Activated CD8-positive, alpha-beta T cell treated with anti-CD3 and anti-CD28 coated beads for 36 hours (primary cell): ENCODE measurements around the gene STRADA. TPM values are rescaled to one million over a fixed set of nuclear protein-coding genes. Genes with fewer than 3 reads are reported as not detected.

Experiments
- ATAC-seq: fragments of 200-7000 bp; cut with Tn5 transposase; one replicate; pipeline ENCODE4 v1.10.0; 2021; ENCODE audit warnings: mild to moderate bottlenecking, moderate library complexity
- CTCF ChIA-PET: fragments of 350-600 bp; sonication (Branson Sonifier 250); formaldehyde crosslinking; loops from one replicate; lab custom pipeline; 2021; ENCODE audit warnings: antibody characterized with exemption; lab: Charles Lee
- POLR2A ChIA-PET: fragments of 350-600 bp; sonication (Branson Sonifier 250); formaldehyde crosslinking; loops from one replicate; lab custom pipeline; 2021; ENCODE audit warnings: antibody characterized with exemption; lab: Charles Lee
- DNase-seq: peaks from one replicate; pipeline ENCODE4 v3.0.0-alpha.2; 2020
- H3K27ac Mint-ChIP-seq: one replicate; pipeline ENCODE4 v1.8.0; 2021; ENCODE audit warnings: mild to moderate bottlenecking, mixed read lengths
- H3K27me3 Mint-ChIP-seq: one replicate; pipeline ENCODE4 v1.8.0; 2021; ENCODE audit warnings: mixed read lengths
- H3K36me3 Mint-ChIP-seq: one replicate; pipeline ENCODE4 v1.8.0; 2021; ENCODE audit warnings: low read depth, mixed read lengths
- H3K4me1 Mint-ChIP-seq: one replicate; pipeline ENCODE4 v1.8.0; 2021; ENCODE audit warnings: low read depth, mixed read lengths
- H3K4me3 Mint-ChIP-seq: one replicate; pipeline ENCODE4 v1.8.0; 2021; ENCODE audit warnings: mild to moderate bottlenecking, moderate library complexity, mixed read lengths
- H3K9me3 Mint-ChIP-seq: one replicate; pipeline ENCODE4 v1.8.0; 2021; ENCODE audit warnings: mixed read lengths
- CTCF ChIP-seq: fragments of 200-600 bp; IDR thresholded peaks from one replicate; pipeline ENCODE4 v1.8.0; 2022; ENCODE audit warnings: antibody characterized with exemption, mild to moderate bottlenecking
- intact Hi-C: fragments of 100-400 bp; cut with micrococcal nuclease; formaldehyde crosslinking; loops from one replicate; pipeline ENCODE4 v1.10.0; 2022
- total RNA-seq, 2 experiments: library from RNA; stranded (reverse); gene quantifications; one replicate each; pipeline ENCODE4 v1.2.3, GENCODE V29; 2021

STRADA gene
- total RNA-seq, 2 experiments from 2014 or later, result 44.8 to 48.8 TPM

- no peaks in the 10 kb centered on the region for H3K27me3 Mint-ChIP-seq
- H3K4me1 Mint-ChIP-seq, result peaks cover 19% of the 10 kb centered on the region
- ChIA-PET POLR2A (interaction anchor here (1.2 to 3.1 kb wide), 2 partner anchors 9 to 13 kb away, joined by 3 to 10 read pairs; no protein-coding TSS in a partner anchor), CTCF (interaction anchor here (1.0 to 1.8 kb wide), 4 partner anchors 13 to 78 kb away, joined by 3 to 4 read pairs (median 4); no protein-coding TSS in a partner anchor)
- H3K9me3 Mint-ChIP-seq, result no peaks in the 10 kb centered on the region
- H3K4me3 Mint-ChIP-seq, result no peak overlapping the region
- H3K36me3 Mint-ChIP-seq, result peaks cover 9% of the 10 kb centered on the region
- intact Hi-C loops, result no loop called here
- no peak for ATAC-seq
- TF ChIP-seq CTCF, result no peak
- no peak for DNase-seq
- H3K27ac Mint-ChIP-seq, result peak overlapping the region; percentile 82
These were observed 56.0 kb downstream of the STRADA start for GRCh38 chr17:63685578-63685977.

- Mint-ChIP-seq H3K36me3 (peaks cover 7% of the 10 kb centered on the region), H3K4me1 (peaks cover 19% of the 10 kb centered on the region), H3K27me3 (no peaks in the 10 kb centered on the region), H3K9me3 (no peaks in the 10 kb centered on the region), H3K4me3 (no peak overlapping the region), H3K27ac (peak overlapping the region; percentile 34)
- DNase-seq, result no peak
- ATAC-seq, result no peak
- POLR2A ChIA-PET, result interaction anchor here (1.2 to 3.1 kb wide), 2 partner anchors 10 to 14 kb away, joined by 3 to 10 read pairs; no protein-coding TSS in a partner anchor
- intact Hi-C loops, result no loop called here
- TF ChIP-seq CTCF, result no peak
- CTCF ChIA-PET, result interaction anchor here (1.0 to 1.8 kb wide), 4 partner anchors 14 to 77 kb away, joined by 3 to 4 read pairs (median 4); no protein-coding TSS in a partner anchor
These were observed 56.6 kb downstream of the STRADA start for GRCh38 chr17:63685041-63685440.

- peak overlapping the region; percentile 32 for H3K27ac Mint-ChIP-seq
These were observed 58.6 kb downstream of the STRADA start for GRCh38 chr17:63682981-63683380.

GRCh38 chr17:63682441-63682840 is 59.2 kb downstream of the STRADA start:
- no peak for TF ChIP-seq CTCF
- CTCF ChIA-PET, result interaction anchor here (1.0 to 1.9 kb wide), 7 partner anchors 11 to 257 kb away, joined by 3 to 5 read pairs (median 3); no protein-coding TSS in a partner anchor
- Mint-ChIP-seq H3K4me3 (no peak overlapping the region), H3K27me3 (no peaks in the 10 kb centered on the region), H3K4me1 (peaks cover 15% of the 10 kb centered on the region), H3K27ac (no peak overlapping the region), H3K36me3 (peaks cover 7% of the 10 kb centered on the region), H3K9me3 (no peaks in the 10 kb centered on the region)
- no peak for ATAC-seq
- no peak for DNase-seq
- POLR2A ChIA-PET, result interaction anchor here (0.8 to 1.9 kb wide), 6 partner anchors 11 to 91 kb away, joined by 3 to 9 read pairs (median 5); partner anchors contain the start of genes CCDC47 and DDX42
- intact Hi-C loops, result no loop called here

More at GRCh38 chr17:63682981-63683380, 58.6 kb downstream of the STRADA start:
- CTCF ChIA-PET, result interaction anchor here (1.0 to 1.9 kb wide), 6 partner anchors 17 to 257 kb away, joined by 3 to 5 read pairs (median 3); no protein-coding TSS in a partner anchor
- ATAC-seq (no peak), DNase-seq (no peak)
- TF ChIP-seq CTCF, result no peak
- intact Hi-C loops, result no loop called here
- no peak overlapping the region for H3K4me3 Mint-ChIP-seq
- no peaks in the 10 kb centered on the region for H3K27me3 Mint-ChIP-seq
- H3K9me3 Mint-ChIP-seq, result no peaks in the 10 kb centered on the region
- peaks cover 7% of the 10 kb centered on the region for H3K36me3 Mint-ChIP-seq
- POLR2A ChIA-PET, result interaction anchor here (0.8 to 1.9 kb wide), 5 partner anchors 10 to 90 kb away, joined by 3 to 9 read pairs (median 5); partner anchors contain the start of genes CCDC47 and DDX42
- peaks cover 15% of the 10 kb centered on the region for H3K4me1 Mint-ChIP-seq

- Mint-ChIP-seq H3K36me3 (peaks cover 7% of the 10 kb centered on the region), H3K27ac (no peak overlapping the region), H3K4me1 (peaks cover 13% of the 10 kb centered on the region), H3K4me3 (no peak overlapping the region), H3K27me3 (no peaks in the 10 kb centered on the region), H3K9me3 (no peaks in the 10 kb centered on the region)
- no peak for TF ChIP-seq CTCF
- ChIA-PET POLR2A (interaction anchor here (0.8 to 1.8 kb wide), 5 partner anchors 9 to 92 kb away, joined by 3 to 9 read pairs (median 4); partner anchors contain the start of genes CCDC47 and DDX42), CTCF (interaction anchor here (0.7 to 1.9 kb wide), 5 partner anchors 11 to 202 kb away, joined by 3 to 5 read pairs (median 3); no protein-coding TSS in a partner anchor)
- ATAC-seq, result no peak
- DNase-seq, result no peak
- intact Hi-C loops, result no loop called here
These were observed 60.1 kb downstream of the STRADA start for GRCh38 chr17:63681530-63681929.
